ENCODE data around the gene SEPTIN1. TPM values are rescaled to one million over a fixed set of nuclear protein-coding genes. Genes with fewer than 3 reads are reported as not detected.

The SEPTIN1 gene
- total and polyA plus RNA-seq, 2 of the 13 experiments (the other 11 are each of a cell fraction or from before 2014, with no cell fraction given): 0.18 to 0.67 TPM

GRCh38 chr16:30383521-30383920 lies 1.2 kb upstream of the SEPTIN1 start:
- ATAC-seq (no peak), DNase-seq (ENCODE audit: low spot score) (no peak), FAIRE-seq (no peak)
- Histone ChIP-seq H3K27me3 (ENCODE audit: control insufficient read depth in 1 of 2, insufficient read depth in 2 of 2, low read length in 2 of 2) (no peaks in the 10 kb centered on the region), H3K79me2 (ENCODE audit: insufficient read depth, low read length) (peaks cover 2% of the 10 kb centered on the region), H4K20me1 (ENCODE audit: insufficient read depth, low read length) (no peaks in the 10 kb centered on the region), H3K4me3 (replicated peaks in 1 of 3; ENCODE audit: insufficient read depth in 1 of 3, low read depth in 2 of 3, low read length in 3 of 3) (no peak overlapping the region), H3K36me3 (replicated peaks in 1 of 2; ENCODE audit: control insufficient read depth in 1 of 2, insufficient read depth in 2 of 2, low read length in 2 of 2) (no peaks in the 10 kb centered on the region), H3K4me1 (ENCODE audit: insufficient read depth, low read length) (peaks cover 34% of the 10 kb centered on the region), H2AFZ (ENCODE audit: low read length) (no peak overlapping the region), H3K9me3 (ENCODE audit: low read length) (no peaks in the 10 kb centered on the region), H3K27ac (ENCODE audit: extremely low read length, insufficient read depth, low read length) (no peak overlapping the region), H3K9ac (ENCODE audit: insufficient read depth, low read depth, low read length) (no peak overlapping the region), H3K4me2 (ENCODE audit: low read depth, low read length) (no peak overlapping the region)
- POLR2A ChIA-PET: interaction anchor here (1.8 to 2.9 kb wide), 3 partner anchors 11 to 24 kb away, joined by 6 to 14 read pairs (median 9); partner anchors contain the start of genes ZNF48 and ZNF771
- TF ChIP-seq RNF2 (conservative IDR thresholded peaks at IDR 0.05; ENCODE audit: low read depth): no peak
- TF ChIP-seq ZNF878 (CRISPR knock-in tag; IDR thresholded peaks at IDR 0.05): no peak
- TF ChIP-seq ZNF256 (CRISPR knock-in tag; conservative IDR thresholded peaks at IDR 0.05): no peak
- TF ChIP-seq RAD21 (CRISPR knock-in tag; IDR thresholded peaks at IDR 0.05): no peak
- no peak for TF ChIP-seq ATM (IDR thresholded peaks at IDR 0.05; ENCODE audit: borderline replicate concordance)
- TF ChIP-seq MED1 (CRISPR knock-in tag; IDR thresholded peaks at IDR 0.05): no peak
- TF ChIP-seq ZNF747 (CRISPR knock-in tag; IDR thresholded peaks at IDR 0.05; ENCODE audit: borderline replicate concordance): no peak
- no peak for TF ChIP-seq MNT (IDR thresholded peaks at IDR 0.05)
- WGBS (ENCODE audit: low lambda C conversion rate): 31% methylated on average over 2 of the region's 2 CpGs
- in situ Hi-C loops (cut with HindIII; ENCODE audit: extremely low pct_ligation_motif_present, low pct_unique_long_range_greater_than_20kb): no loop called here
- intact Hi-C loops (cut with micrococcal nuclease; ENCODE audit: unreplicated experiment): no loop called here
- BruUV-seq (replicated peaks): no TSS peak
- CTCF ChIA-PET (ENCODE audit: low intra/inter-chr PET ratio, low total read pairs): no interaction called here
